GM20000 (cell line): Measurements from ENCODE around the gene CDK15.

Experiments used
- DNase-seq: peaks from one replicate; pipeline ENCODE4 v3.0.0; 2012; ENCODE audit warnings: low spot score
- TF ChIP-seq, protein P1 (sequence below): IDR thresholded peaks from 2 replicates; pipeline ENCODE4 v1.5.1; 2012; ENCODE audit warnings: mild to moderate bottlenecking, control low read depth; ENCODE audit errors: extremely low read depth, missing control alignments

The CDK15 gene

DNA sequence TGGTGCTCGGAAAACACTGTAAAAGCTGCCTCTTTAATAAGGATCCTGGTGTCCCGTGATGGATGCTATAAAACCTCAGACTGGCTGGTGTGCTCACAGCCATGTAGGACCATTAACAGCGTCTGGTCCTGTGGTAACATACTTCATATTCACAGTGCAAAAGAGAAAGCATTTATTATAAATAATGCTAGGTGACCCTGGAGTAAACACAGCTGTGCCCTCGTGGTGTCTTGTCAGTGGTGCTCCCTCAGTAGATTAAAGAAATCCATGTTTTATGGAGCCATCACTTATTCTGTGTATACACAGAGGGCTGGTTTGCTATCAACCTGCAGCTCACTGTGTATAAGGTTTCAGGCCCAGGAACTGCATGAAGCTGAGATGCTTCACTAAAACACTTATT is 106.9 kb downstream of the CDK15 start:
- TF ChIP-seq, protein P1, sequence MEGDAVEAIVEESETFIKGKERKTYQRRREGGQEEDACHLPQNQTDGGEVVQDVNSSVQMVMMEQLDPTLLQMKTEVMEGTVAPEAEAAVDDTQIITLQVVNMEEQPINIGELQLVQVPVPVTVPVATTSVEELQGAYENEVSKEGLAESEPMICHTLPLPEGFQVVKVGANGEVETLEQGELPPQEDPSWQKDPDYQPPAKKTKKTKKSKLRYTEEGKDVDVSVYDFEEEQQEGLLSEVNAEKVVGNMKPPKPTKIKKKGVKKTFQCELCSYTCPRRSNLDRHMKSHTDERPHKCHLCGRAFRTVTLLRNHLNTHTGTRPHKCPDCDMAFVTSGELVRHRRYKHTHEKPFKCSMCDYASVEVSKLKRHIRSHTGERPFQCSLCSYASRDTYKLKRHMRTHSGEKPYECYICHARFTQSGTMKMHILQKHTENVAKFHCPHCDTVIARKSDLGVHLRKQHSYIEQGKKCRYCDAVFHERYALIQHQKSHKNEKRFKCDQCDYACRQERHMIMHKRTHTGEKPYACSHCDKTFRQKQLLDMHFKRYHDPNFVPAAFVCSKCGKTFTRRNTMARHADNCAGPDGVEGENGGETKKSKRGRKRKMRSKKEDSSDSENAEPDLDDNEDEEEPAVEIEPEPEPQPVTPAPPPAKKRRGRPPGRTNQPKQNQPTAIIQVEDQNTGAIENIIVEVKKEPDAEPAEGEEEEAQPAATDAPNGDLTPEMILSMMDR: no peak
- DNase-seq: no peak

DNA sequence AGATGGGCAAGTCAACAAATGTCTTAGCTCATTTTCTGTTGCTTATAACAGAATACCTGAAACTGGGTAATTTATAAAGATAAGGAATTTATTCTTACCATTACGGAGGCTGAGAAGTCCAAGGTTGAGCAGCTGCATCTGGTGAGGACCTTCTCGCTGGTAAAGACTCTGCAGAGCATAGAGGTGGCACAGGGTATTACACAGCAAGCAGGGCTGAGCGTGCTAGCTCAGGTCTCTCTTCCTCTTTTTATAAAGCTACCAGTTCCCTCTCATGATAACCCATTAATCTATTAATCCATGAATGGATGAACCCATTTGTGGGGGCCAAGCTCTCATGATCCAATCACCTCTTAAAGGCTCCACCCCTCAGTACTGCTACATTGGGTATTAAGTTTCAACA is 109.1 kb downstream of the CDK15 start:
- TF ChIP-seq, protein P1: no peak
- DNase-seq: no peak

DNA sequence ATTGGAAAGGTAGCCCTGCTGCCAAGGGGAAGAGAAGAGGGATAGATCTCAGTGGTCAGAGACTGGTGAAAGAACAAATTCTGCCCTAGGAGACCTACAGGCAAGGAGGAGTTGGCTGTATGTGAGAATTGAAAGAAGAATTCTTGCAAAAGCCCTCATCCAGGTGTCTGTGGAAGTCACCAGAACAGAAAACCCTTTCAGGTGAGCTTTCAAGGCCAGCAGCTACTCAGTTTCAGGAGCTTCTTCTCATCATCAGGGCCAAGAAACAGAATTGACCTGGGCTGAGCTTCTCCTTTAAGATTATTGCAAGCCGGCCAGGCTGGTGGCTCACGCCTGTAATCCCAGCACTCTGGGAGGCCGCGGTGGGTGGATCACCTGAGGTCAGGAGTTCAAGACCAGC is 110.2 kb downstream of the CDK15 start:
- TF ChIP-seq, protein P1: no peak
- DNase-seq: no peak

DNA sequence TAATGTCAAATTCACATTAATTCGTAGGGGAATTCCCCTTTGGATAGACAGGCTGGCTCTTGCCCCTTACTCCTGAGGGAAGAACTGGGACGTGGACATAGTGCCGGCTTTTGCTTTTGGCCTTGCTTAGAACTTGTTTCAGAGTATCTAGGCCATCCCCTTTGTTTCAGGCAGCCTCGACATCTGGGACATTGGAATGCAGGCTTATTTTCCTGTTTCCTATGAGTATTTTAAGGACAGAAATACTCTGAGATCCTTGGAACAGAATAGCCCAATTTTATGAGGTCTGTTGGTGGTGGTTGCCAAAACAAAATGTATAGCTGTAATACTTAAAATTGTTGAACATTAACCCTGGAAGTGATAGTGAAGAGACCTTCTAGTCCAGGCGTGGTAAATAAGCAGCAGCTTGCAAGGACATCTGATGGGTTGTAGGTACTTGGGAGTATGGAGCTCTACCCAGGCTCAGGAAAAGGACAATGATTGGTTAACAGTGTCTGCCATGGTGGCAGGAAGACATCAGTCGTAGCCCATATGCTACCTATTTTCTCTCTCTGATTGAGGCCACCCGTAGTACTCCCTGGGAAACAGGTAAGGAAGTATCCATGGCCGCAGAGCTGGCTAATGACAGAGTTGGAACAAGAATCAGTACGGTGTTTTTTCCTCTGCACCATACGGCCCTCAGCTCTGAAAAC is 112.4 kb downstream of the CDK15 start:
- DNase-seq: no peak

DNA sequence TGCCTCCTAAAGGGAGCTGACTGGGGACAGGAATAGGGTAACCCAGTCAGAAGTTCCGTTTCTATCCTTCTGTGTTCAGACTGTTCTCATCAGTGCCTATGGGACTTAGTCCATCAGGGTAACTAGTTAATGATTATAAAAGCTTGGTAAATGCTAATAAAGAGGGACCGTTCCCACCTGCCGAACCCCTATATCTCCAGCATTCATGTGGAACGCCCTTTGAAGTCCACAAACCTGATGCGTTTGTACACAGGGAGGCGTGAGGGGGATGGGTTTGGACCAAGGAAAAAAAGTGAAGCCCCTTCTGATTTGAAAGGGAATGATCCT is 112.9 kb downstream of the CDK15 start:
- TF ChIP-seq, protein P1: no peak
- no peak for DNase-seq

More for the DNA sequence above, 112.4 kb downstream of the CDK15 start:
- TF ChIP-seq, protein P1: no peak

DNA sequence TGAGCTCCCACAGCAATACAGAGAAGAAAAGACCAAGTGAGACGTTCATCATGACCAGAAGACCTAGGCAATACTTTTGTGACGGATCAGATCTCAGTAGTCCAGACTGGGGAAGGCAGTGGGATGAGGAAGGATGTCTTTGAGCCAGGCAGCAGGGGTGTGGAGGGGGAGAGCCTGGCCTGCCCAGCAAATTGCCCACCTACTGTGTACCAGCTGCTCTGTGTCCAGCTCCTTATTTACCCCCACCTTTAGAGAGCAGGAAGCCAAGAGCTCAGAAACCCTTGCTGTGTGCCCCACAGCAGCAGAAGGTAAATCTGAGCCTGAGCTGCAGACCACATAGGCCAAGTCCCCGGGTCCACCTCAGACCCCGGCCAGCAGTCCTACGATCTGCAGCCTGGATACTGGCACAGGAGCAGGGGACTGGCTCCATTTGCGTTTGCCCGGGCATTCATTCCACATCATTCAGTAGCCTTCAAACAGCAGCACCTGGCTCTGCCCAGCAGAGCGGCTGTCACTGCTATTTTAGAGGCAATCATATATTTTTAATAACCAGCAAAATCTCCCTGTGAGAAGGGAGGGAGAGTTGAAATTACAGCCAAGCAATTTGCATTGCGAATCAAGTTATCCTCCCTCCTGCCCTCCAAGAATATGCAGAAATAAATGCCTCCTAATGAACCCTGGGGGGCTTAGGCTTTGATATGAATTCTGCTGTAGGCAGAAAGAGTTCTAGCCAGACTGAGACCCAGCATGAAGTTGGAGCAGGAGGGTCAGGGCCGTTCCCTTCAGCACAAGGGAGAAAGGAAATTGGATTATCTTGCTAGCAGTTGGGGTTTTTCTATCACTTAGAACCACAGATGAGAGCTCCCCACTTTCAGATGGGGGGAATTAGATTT is 117.3 kb downstream of the CDK15 start:
- TF ChIP-seq, protein P1: no peak
- DNase-seq: no peak

DNA sequence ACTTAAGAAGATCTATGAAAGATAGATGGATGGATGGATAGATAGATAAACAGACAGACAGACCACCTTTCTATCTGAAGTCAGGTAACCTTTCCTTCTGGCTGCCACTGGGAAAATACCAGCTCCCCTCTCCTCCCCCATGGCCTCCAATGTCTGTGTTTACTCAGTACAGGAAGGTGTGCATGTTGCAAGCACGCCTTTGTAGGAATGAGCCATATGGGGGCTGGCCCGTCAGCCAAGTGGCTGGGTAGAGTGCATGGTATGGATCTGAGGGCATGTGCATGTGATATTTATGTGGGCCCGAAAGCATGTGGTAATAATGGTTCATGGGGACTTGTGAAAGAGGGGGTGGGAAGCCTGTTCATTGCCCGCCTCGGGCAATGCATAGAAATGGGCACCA is 118.1 kb downstream of the CDK15 start:
- DNase-seq: no peak
- TF ChIP-seq, protein P1: no peak
